Cardiac fibroblast (primary cell): ENCODE measurements around the gene INPP1.
A peak's percentile ranks its signal among the peaks of the same experiment; 100 is the strongest.
"Not testable (repeated sequence)": the region's sequence is repeated elsewhere in the genome, so short reads cannot be mapped to it uniquely, and the experiment has no call there.

ENCODE experiments used
- DNase-seq, 2 donors: peaks; one replicate each; pipeline versions ENCODE4 v3.0.0 to v3.0.0-alpha.2; 2010; ENCODE audit warnings: low read depth in 2 of 2
- H3K4me3 ChIP-seq, 2 donors: replicated peaks in 1 of 2; 1 replicate in 1 of 2; 2 replicates in 1 of 2; pipeline ENCODE4 v1.5.1; 2011; ENCODE audit warnings: low read depth in 2 of 2, low read length in 2 of 2, mild to moderate bottlenecking in 2 of 2, moderate library complexity in 1 of 2
- CTCF ChIP-seq: IDR thresholded peaks from one replicate; pipeline ENCODE4 v1.5.1; 2011; ENCODE audit warnings: low read depth, mild to moderate bottlenecking, low read length, inconsistent platforms

INPP1 gene

GRCh38 chr2:190352668-190353536 is 9.5 kb downstream of the INPP1 start:
- no peak for TF ChIP-seq CTCF
- DNase-seq = peak in 1 of 2 donors; percentile 25

GRCh38 chr2:190353537-190353899 is 10.1 kb downstream of the INPP1 start:
- TF ChIP-seq CTCF = no peak

More at GRCh38 chr2:190352668-190353536, 9.5 kb downstream of the INPP1 start:
- H3K4me3 ChIP-seq = no peak overlapping the region

GRCh38 chr2:190354003-190354690 is 10.8 kb downstream of the INPP1 start:
- no peak overlapping the region for H3K4me3 ChIP-seq
- DNase-seq = peak in 1 of 2 donors; percentile 31
- no peak for TF ChIP-seq CTCF

More at GRCh38 chr2:190353537-190353899, 10.1 kb downstream of the INPP1 start:
- no peak for DNase-seq
- H3K4me3 ChIP-seq = no peak overlapping the region

- no peak overlapping the region for H3K4me3 ChIP-seq
- DNase-seq = peak in 1 of 2 donors; percentile 22
- no peak for TF ChIP-seq CTCF
Observed at GRCh38 chr2:190355968-190356644, 12.7 kb downstream of the INPP1 start.

- H3K4me3 ChIP-seq = no peak overlapping the region
- TF ChIP-seq CTCF = no peak
- peak in 1 of 2 donors; percentile 23 for DNase-seq
Observed at GRCh38 chr2:190357600-190357999, 14.2 kb downstream of the INPP1 start.

- not testable (repeated sequence) for DNase-seq
Observed at GRCh38 chr2:190358655-190359448, 15.5 kb downstream of the INPP1 start.

More at GRCh38 chr2:190358655-190359448, 15.5 kb downstream of the INPP1 start:
- H3K4me3 ChIP-seq = not testable (repeated sequence)
